Measurements from ENCODE around the gene SEMA7A.
A peak's percentile ranks its signal among the peaks of the same experiment; 100 is the strongest.
"Not testable (repeated sequence)": the region's sequence is repeated elsewhere in the genome, so short reads cannot be mapped to it uniquely, and the experiment has no call there.

Gene SEMA7A, protein sequence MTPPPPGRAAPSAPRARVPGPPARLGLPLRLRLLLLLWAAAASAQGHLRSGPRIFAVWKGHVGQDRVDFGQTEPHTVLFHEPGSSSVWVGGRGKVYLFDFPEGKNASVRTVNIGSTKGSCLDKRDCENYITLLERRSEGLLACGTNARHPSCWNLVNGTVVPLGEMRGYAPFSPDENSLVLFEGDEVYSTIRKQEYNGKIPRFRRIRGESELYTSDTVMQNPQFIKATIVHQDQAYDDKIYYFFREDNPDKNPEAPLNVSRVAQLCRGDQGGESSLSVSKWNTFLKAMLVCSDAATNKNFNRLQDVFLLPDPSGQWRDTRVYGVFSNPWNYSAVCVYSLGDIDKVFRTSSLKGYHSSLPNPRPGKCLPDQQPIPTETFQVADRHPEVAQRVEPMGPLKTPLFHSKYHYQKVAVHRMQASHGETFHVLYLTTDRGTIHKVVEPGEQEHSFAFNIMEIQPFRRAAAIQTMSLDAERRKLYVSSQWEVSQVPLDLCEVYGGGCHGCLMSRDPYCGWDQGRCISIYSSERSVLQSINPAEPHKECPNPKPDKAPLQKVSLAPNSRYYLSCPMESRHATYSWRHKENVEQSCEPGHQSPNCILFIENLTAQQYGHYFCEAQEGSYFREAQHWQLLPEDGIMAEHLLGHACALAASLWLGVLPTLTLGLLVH

GRCh38 chr15:74433592-74434262 lies at the start of gene SEMA7A:
SEMA7A (minus strand) TSS chr15:74433958; CDS start chr15:74433918, 40 bp downstream.
- Histone ChIP-seq H3K4me3 (ENCODE audit: low read length) (peak within 1 kb of the TSS; percentile 87), H3K9ac (ENCODE audit: low read length) (peak within 1 kb of the TSS; percentile 88), H3K36me3 (ENCODE audit: control insufficient read depth, insufficient read depth, low read length, severe bottlenecking) (no peaks in the 10 kb centered on the region), H3K27me3 (replicated peaks; ENCODE audit: control insufficient read depth, insufficient read depth, low read length) (no peaks in the 10 kb centered on the region), H3K4me1 (ENCODE audit: control insufficient read depth, insufficient read depth, low read length) (peaks cover 22% of the 10 kb centered on the region), H3K9me3 (ENCODE audit: control insufficient read depth, low read length) (no peaks in the 10 kb centered on the region)
- DNase-seq (ENCODE audit: low read depth), result peak; percentile 87

DNA sequence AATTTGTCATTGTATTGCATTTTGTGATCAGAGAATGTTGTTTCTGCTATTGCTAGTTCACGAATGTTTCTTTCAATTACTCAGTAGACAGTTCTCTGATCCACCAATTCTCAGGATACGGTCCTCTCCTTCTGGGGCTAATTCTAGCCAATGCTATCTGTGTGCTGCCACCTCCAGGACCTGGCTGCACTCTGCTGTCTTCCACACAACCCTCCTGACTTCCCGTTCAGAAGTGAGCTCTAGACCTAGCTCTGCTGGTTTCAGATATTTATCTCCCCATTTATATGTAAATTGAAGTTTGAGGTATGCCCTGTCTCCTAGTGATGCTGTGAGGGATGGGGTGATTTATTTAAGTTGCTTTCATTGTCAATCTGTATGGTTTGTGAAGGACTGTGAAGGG lies 48.9 kb upstream of the SEMA7A start:
- Histone ChIP-seq H3K4me1 (ENCODE audit: control insufficient read depth, insufficient read depth, low read length) (no peaks in the 10 kb centered on the region), H3K36me3 (ENCODE audit: control insufficient read depth, insufficient read depth, low read length, severe bottlenecking) (no peaks in the 10 kb centered on the region), H3K4me3 (ENCODE audit: low read length) (no peak overlapping the region), H3K9ac (ENCODE audit: low read length) (no peak overlapping the region), H3K9me3 (ENCODE audit: control insufficient read depth, low read length) (no peaks in the 10 kb centered on the region), H3K27me3 (replicated peaks; ENCODE audit: control insufficient read depth, insufficient read depth, low read length) (no peaks in the 10 kb centered on the region)
- DNase-seq (ENCODE audit: low read depth), result no peak

DNA sequence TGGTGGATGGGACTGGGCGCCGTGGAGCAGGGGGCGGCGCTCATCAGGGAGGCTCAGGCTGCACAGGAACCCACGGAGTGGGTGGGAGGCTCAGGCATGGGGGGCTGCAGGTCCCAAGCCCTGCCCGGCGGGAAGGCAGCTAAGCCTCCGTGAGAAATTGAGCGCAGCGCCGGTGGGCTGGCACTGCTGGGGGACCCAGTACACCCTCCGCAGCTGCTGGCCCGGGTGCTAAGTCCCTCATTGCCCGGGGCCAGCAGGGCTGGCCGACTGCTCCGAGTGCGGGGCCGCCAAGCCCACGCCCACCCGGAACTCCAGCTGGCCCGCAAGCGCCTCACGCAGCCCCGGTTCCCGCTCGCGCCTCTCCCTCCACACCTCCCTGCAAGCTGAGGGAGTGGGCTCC lies 46.6 kb upstream of the SEMA7A start:
- not testable (repeated sequence) for H3K4me1 ChIP-seq (ENCODE audit: control insufficient read depth, insufficient read depth, low read length); H3K9ac ChIP-seq (ENCODE audit: low read length); H3K4me3 ChIP-seq (ENCODE audit: low read length); DNase-seq (ENCODE audit: low read depth); H3K27me3 ChIP-seq (replicated peaks; ENCODE audit: control insufficient read depth, insufficient read depth, low read length); H3K9me3 ChIP-seq (ENCODE audit: control insufficient read depth, low read length); H3K36me3 ChIP-seq (ENCODE audit: control insufficient read depth, insufficient read depth, low read length, severe bottlenecking)

DNA sequence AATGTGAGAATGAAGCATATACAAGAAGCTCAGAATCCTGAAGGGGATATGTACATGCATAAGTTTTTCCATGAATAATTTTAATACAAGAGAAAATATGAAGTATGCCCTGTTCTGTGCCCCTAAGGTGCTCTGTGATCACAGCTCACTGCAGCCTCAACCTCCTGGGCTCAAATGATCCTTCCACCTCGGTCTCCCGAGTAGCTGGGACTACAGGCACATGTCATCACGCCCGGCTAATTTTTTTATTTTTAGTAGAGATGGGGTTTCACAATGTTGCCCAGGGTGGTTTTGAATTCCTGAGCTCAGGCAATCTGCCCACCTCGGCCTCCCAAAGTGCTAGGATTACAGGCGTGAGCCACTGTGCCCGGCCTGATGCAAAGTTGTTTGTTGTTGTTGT lies 37.9 kb upstream of the SEMA7A start:
- H3K9ac ChIP-seq (ENCODE audit: low read length); H3K4me3 ChIP-seq (ENCODE audit: low read length); DNase-seq (ENCODE audit: low read depth); H3K27me3 ChIP-seq (replicated peaks; ENCODE audit: control insufficient read depth, insufficient read depth, low read length); H3K9me3 ChIP-seq (ENCODE audit: control insufficient read depth, low read length); H3K36me3 ChIP-seq (ENCODE audit: control insufficient read depth, insufficient read depth, low read length, severe bottlenecking); H3K4me1 ChIP-seq (ENCODE audit: control insufficient read depth, insufficient read depth, low read length): not testable (repeated sequence)

GRCh38 chr15:74470631-74471395 lies 37.1 kb upstream of the SEMA7A start:
- Histone ChIP-seq H3K9me3 (ENCODE audit: control insufficient read depth, low read length) (no peaks in the 10 kb centered on the region), H3K4me3 (ENCODE audit: low read length) (no peak overlapping the region), H3K4me1 (ENCODE audit: control insufficient read depth, insufficient read depth, low read length) (no peaks in the 10 kb centered on the region), H3K9ac (ENCODE audit: low read length) (no peak overlapping the region), H3K36me3 (ENCODE audit: control insufficient read depth, insufficient read depth, low read length, severe bottlenecking) (no peaks in the 10 kb centered on the region), H3K27me3 (replicated peaks; ENCODE audit: control insufficient read depth, insufficient read depth, low read length) (no peaks in the 10 kb centered on the region)
- DNase-seq (ENCODE audit: low read depth), result no peak

GRCh38 chr15:74468341-74469032 lies 34.7 kb upstream of the SEMA7A start:
- Histone ChIP-seq H3K9ac (ENCODE audit: low read length) (no peak overlapping the region), H3K27me3 (replicated peaks; ENCODE audit: control insufficient read depth, insufficient read depth, low read length) (no peaks in the 10 kb centered on the region), H3K4me1 (ENCODE audit: control insufficient read depth, insufficient read depth, low read length) (no peaks in the 10 kb centered on the region), H3K9me3 (ENCODE audit: control insufficient read depth, low read length) (no peaks in the 10 kb centered on the region), H3K4me3 (ENCODE audit: low read length) (no peak overlapping the region), H3K36me3 (ENCODE audit: control insufficient read depth, insufficient read depth, low read length, severe bottlenecking) (no peaks in the 10 kb centered on the region)
- DNase-seq (ENCODE audit: low read depth), result no peak

- Histone ChIP-seq H3K27me3 (replicated peaks; ENCODE audit: control insufficient read depth, insufficient read depth, low read length) (no peaks in the 10 kb centered on the region), H3K9me3 (ENCODE audit: control insufficient read depth, low read length) (no peaks in the 10 kb centered on the region), H3K9ac (ENCODE audit: low read length) (no peak overlapping the region), H3K4me1 (ENCODE audit: control insufficient read depth, insufficient read depth, low read length) (peaks cover 5% of the 10 kb centered on the region), H3K4me3 (ENCODE audit: low read length) (no peak overlapping the region), H3K36me3 (ENCODE audit: control insufficient read depth, insufficient read depth, low read length, severe bottlenecking) (no peaks in the 10 kb centered on the region)
- no peak for DNase-seq (ENCODE audit: low read depth)
Measured at GRCh38 chr15:74466570-74466969, 32.8 kb upstream of the SEMA7A start.

GRCh38 chr15:74464897-74465296 lies 31.1 kb upstream of the SEMA7A start:
- peaks cover 12% of the 10 kb centered on the region for H3K4me1 ChIP-seq (ENCODE audit: control insufficient read depth, insufficient read depth, low read length)
- H3K4me3 ChIP-seq (ENCODE audit: low read length), result no peak overlapping the region
- no peaks in the 10 kb centered on the region for H3K27me3 ChIP-seq (replicated peaks; ENCODE audit: control insufficient read depth, insufficient read depth, low read length)
- no peak overlapping the region for H3K9ac ChIP-seq (ENCODE audit: low read length)
- H3K9me3 ChIP-seq (ENCODE audit: control insufficient read depth, low read length), result no peaks in the 10 kb centered on the region
- H3K36me3 ChIP-seq (ENCODE audit: control insufficient read depth, insufficient read depth, low read length, severe bottlenecking), result no peaks in the 10 kb centered on the region
- no peak for DNase-seq (ENCODE audit: low read depth)

- Histone ChIP-seq H3K36me3 (ENCODE audit: control insufficient read depth, insufficient read depth, low read length, severe bottlenecking) (no peaks in the 10 kb centered on the region), H3K9ac (ENCODE audit: low read length) (no peak overlapping the region), H3K9me3 (ENCODE audit: control insufficient read depth, low read length) (no peaks in the 10 kb centered on the region), H3K4me3 (ENCODE audit: low read length) (no peak overlapping the region), H3K4me1 (ENCODE audit: control insufficient read depth, insufficient read depth, low read length) (peaks cover 12% of the 10 kb centered on the region), H3K27me3 (replicated peaks; ENCODE audit: control insufficient read depth, insufficient read depth, low read length) (no peaks in the 10 kb centered on the region)
- no peak for DNase-seq (ENCODE audit: low read depth)
Measured at GRCh38 chr15:74464216-74464615, 30.5 kb upstream of the SEMA7A start.

DNA sequence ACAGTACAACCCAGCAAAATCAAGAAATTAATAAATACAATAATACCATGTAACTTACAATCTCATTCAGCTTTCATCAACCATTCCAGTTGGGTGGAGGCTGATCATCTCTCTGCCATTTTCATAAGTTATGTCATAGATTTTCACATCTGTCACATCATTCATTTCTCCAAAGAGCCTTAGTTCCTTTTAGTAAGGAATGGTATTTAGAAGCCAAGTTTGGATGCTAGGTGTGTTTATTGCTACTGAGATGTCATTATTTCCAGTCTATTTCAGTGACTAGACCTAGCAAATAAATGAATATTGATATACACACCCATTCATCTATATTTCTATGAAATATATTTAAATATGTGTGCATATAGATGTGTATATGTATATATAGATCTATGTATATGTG lies 29.9 kb upstream of the SEMA7A start:
- Histone ChIP-seq H3K9ac (ENCODE audit: low read length) (no peak overlapping the region), H3K36me3 (ENCODE audit: control insufficient read depth, insufficient read depth, low read length, severe bottlenecking) (no peaks in the 10 kb centered on the region), H3K4me3 (ENCODE audit: low read length) (no peak overlapping the region), H3K27me3 (replicated peaks; ENCODE audit: control insufficient read depth, insufficient read depth, low read length) (no peaks in the 10 kb centered on the region), H3K9me3 (ENCODE audit: control insufficient read depth, low read length) (no peaks in the 10 kb centered on the region), H3K4me1 (ENCODE audit: control insufficient read depth, insufficient read depth, low read length) (peaks cover 12% of the 10 kb centered on the region)
- DNase-seq (ENCODE audit: low read depth), result no peak
